HepG2 (cell line): ENCODE results near the gene RIOK3. TPM values are rescaled to one million over a fixed set of nuclear protein-coding genes. Genes with fewer than 3 reads are reported as not detected.
A peak's percentile ranks its signal among the peaks of the same experiment; 100 is the strongest.

Experiments
- ATAC-seq: fragments of 200-7000 bp; cut with Tn5 transposase; 3 replicates; pipeline ENCODE4 v1.9.1; 2020; ENCODE audit warnings: mild to moderate bottlenecking, moderate library complexity
- BruUV-seq: library from RNA; stranded (reverse); fragments of 400-500 nt; replicated peaks from 2 replicates; lab custom pipeline; 2021; lab: Mats Ljungman, UMichigan
- CTCF ChIA-PET: fragments of 300-600 bp; formaldehyde crosslinking; extraction: SDS; loops from one replicate; lab custom pipeline; 2021; ENCODE audit warnings: low total read pairs, inconsistent platforms, low intra/inter-chr PET ratio; lab: Yijun Ruan, JAX
- POLR2A ChIA-PET: fragments of 350-600 bp; sonication (Branson Sonifier 250); formaldehyde crosslinking; loops from one replicate; lab custom pipeline; 2020; ENCODE audit warnings: antibody characterized with exemption, inconsistent platforms; lab: Yijun Ruan, JAX
- DNase-seq: peaks from one replicate; pipeline ENCODE4 v3.0.0-alpha.2; 2015; ENCODE audit warnings: low spot score
- FAIRE-seq: peaks from 3 replicates; lab custom pipeline; 2011; peaks lifted over from hg19 to GRCh38; lab: Jason Lieb, UNC
- H2AFZ ChIP-seq: one replicate; pipeline ENCODE4 v1.6.1; 2011; ENCODE audit warnings: low read length, inconsistent platforms
- H3K27ac ChIP-seq: fragments of 300-600 bp; 3 replicates; pipeline ENCODE4 v1.8.0; 2011; ENCODE audit warnings: mixed run types, mild to moderate bottlenecking, mixed read lengths, low read length, inconsistent platforms; ENCODE audit not compliant: insufficient read depth; ENCODE audit errors: extremely low read length
- H3K27me3 ChIP-seq, 2 experiments: fragments of 200-600 bp in 1 of 2; 2 replicates in 1 of 2; 3 replicates in 1 of 2; pipeline versions ENCODE4 v1.6.0 to v1.8.0; 2011; ENCODE audit warnings: low read length in 2 of 2, mild to moderate bottlenecking in 2 of 2, moderate library complexity in 2 of 2, inconsistent platforms in 1 of 2; ENCODE audit not compliant: insufficient read depth in 2 of 2, control insufficient read depth in 1 of 2
- H3K36me3 ChIP-seq, 2 experiments: fragments of 200-600 bp in 1 of 2; replicated peaks in 1 of 2; 2 replicates in 1 of 2; 3 replicates in 1 of 2; pipeline versions ENCODE4 v1.5.1 to v1.8.0; 2011; ENCODE audit warnings: low read length in 2 of 2, inconsistent platforms in 1 of 2; ENCODE audit not compliant: insufficient read depth in 2 of 2, control insufficient read depth in 1 of 2
- H3K4me1 ChIP-seq: 2 replicates; pipeline ENCODE4 v1.5.1; 2012; ENCODE audit warnings: low read length, inconsistent platforms; ENCODE audit not compliant: insufficient read depth
- H3K4me2 ChIP-seq: 2 replicates; pipeline ENCODE4 v1.6.0; 2011; ENCODE audit warnings: low read depth, low read length, inconsistent platforms
- H3K4me3 ChIP-seq, 3 experiments: fragments of 200-600 bp in 1 of 3; sonication (generic), shearing (Covaris generic) in 1 of 3; replicated peaks in 1 of 3; 2 replicates each; pipeline ENCODE4 v1.5.1; 2011 to 2016; ENCODE audit warnings: low read length in 3 of 3, inconsistent platforms in 2 of 3, low read depth in 2 of 3, mild to moderate bottlenecking in 2 of 3, control low read depth in 1 of 3, mixed read lengths in 1 of 3; ENCODE audit not compliant: insufficient read depth in 1 of 3
- H3K79me2 ChIP-seq: one replicate; pipeline ENCODE4 v1.6.1; 2011; ENCODE audit warnings: low read length, inconsistent platforms; ENCODE audit not compliant: insufficient read depth
- H3K9ac ChIP-seq: 2 replicates; pipeline ENCODE4 v1.6.0; 2011; ENCODE audit warnings: mild to moderate bottlenecking, low read depth, low read length, inconsistent platforms; ENCODE audit not compliant: insufficient read depth
- H3K9me3 ChIP-seq: 2 replicates; pipeline ENCODE4 v1.5.1; 2012; ENCODE audit warnings: mild to moderate bottlenecking, low read length
- H4K20me1 ChIP-seq: 2 replicates; pipeline ENCODE4 v1.6.0; 2011; ENCODE audit warnings: inconsistent platforms, mild to moderate bottlenecking, low read length, moderate library complexity; ENCODE audit not compliant: insufficient read depth
- ELF3 ChIP-seq: IDR thresholded peaks from 2 replicates; pipeline ENCODE4 v1.6.1; 2016; ENCODE audit warnings: missing genetic modification reagents, missing compliant biosample characterization
- FOXK1 ChIP-seq: sonication (generic); formaldehyde crosslinking; IDR thresholded peaks from 2 replicates; pipeline ENCODE4 v1.4.0; 2020; ENCODE audit warnings: low read depth, missing genetic modification reagents, borderline replicate concordance
- GLI4 ChIP-seq: sonication (generic); formaldehyde crosslinking; IDR thresholded peaks from 2 replicates; pipeline ENCODE4 v1.5.1; 2020; ENCODE audit warnings: missing genetic modification reagents, mild to moderate bottlenecking, moderate library complexity, borderline replicate concordance
- KLF6 ChIP-seq: IDR thresholded peaks from 2 replicates; pipeline ENCODE4 v1.8.0; 2016; ENCODE audit warnings: missing biosample characterization, missing genetic modification reagents
- LCORL ChIP-seq, 2 experiments: fragments of 450-650 bp in 1 of 2; sonication (generic) in 1 of 2; formaldehyde crosslinking in 1 of 2; IDR thresholded peaks; 2 replicates each; pipeline versions ENCODE4 v1.5.0 to v1.6.1; 2017 to 2020; ENCODE audit warnings: antibody characterized with exemption in 1 of 2, missing genetic modification reagents in 1 of 2
- NFIB ChIP-seq: sonication (generic); formaldehyde crosslinking; IDR thresholded peaks from 2 replicates; pipeline ENCODE4 v1.9.0; 2021; ENCODE audit warnings: missing genetic modification reagents, mild to moderate bottlenecking, borderline replicate concordance
- PHF8 ChIP-seq: sonication (generic); formaldehyde crosslinking; IDR thresholded peaks from 2 replicates; pipeline ENCODE4 v1.5.0; 2020; ENCODE audit warnings: missing genetic modification reagents
- POLR2G ChIP-seq: fragments of 200-400 bp; formaldehyde crosslinking; IDR thresholded peaks from 2 replicates; pipeline ENCODE4 v1.6.1; 2018; ENCODE audit warnings: mild to moderate bottlenecking, low read depth, low read length, moderate library complexity
- RARA ChIP-seq: IDR thresholded peaks from 2 replicates; pipeline ENCODE4 v1.6.1; 2016; ENCODE audit warnings: missing genetic modification reagents, missing compliant biosample characterization
- RFXANK ChIP-seq: IDR thresholded peaks from 2 replicates; pipeline ENCODE4 v1.6.1; 2016
- SALL1 ChIP-seq: sonication (generic); formaldehyde crosslinking; IDR thresholded peaks from 2 replicates; pipeline ENCODE4 v1.8.0; 2022; ENCODE audit warnings: mild to moderate bottlenecking, missing genetic modification reagents
- SAP130 ChIP-seq: IDR thresholded peaks from 2 replicates; pipeline ENCODE4 v1.6.1; 2016; ENCODE audit warnings: low read depth
- ZFX ChIP-seq: sonication (generic); formaldehyde crosslinking; IDR thresholded peaks from 2 replicates; pipeline ENCODE4 v1.4.0; 2020; ENCODE audit warnings: mild to moderate bottlenecking, low read depth, missing genetic modification reagents, moderate library complexity
- ZFY ChIP-seq: sonication (generic); formaldehyde crosslinking; IDR thresholded peaks from 2 replicates; pipeline ENCODE4 v1.4.0; 2020; ENCODE audit warnings: missing genetic modification reagents
- ZNF205 ChIP-seq: IDR thresholded peaks from 2 replicates; pipeline ENCODE4 v1.6.1; 2018; ENCODE audit warnings: missing biosample characterization, missing genetic modification reagents
- ZNF430 ChIP-seq: sonication (generic); formaldehyde crosslinking; IDR thresholded peaks from 2 replicates; pipeline ENCODE4 v1.9.0; 2021; ENCODE audit warnings: mild to moderate bottlenecking, missing genetic modification reagents
- ZNF644 ChIP-seq: IDR thresholded peaks from 2 replicates; pipeline ENCODE4 v1.6.1; 2016; ENCODE audit warnings: low read depth
- WGBS: methylation state at CpG from one replicate; pipeline ENCODE4 v1.1.6; 2017; ENCODE audit warnings: low lambda C conversion rate; 5-methylcytosine and 5-hydroxymethylcytosine counted together
- in situ Hi-C: cut with HindIII; loops from 2 replicates; pipeline ENCODE4 v1.10.0; 2017; ENCODE audit warnings: low pct_unique_long_range_greater_than_20kb; ENCODE audit not compliant: extremely low pct_ligation_motif_present
- intact Hi-C: fragments of 100-400 bp; cut with micrococcal nuclease; formaldehyde crosslinking; loops from one replicate; pipeline ENCODE4 v1.10.0; 2022; ENCODE audit not compliant: unreplicated experiment
- polyA plus RNA-seq, 8 experiments: library from polyadenylated mRNA; depleted of rRNA in 3 of 8; stranded (reverse) in 7 of 8; unstranded in 1 of 8; fragments of >200 nt; fragmentation: Illumina TruSeq in 4 of 8; extraction: Trizol in 4 of 8; gene quantifications; 2 replicates each; pipeline versions ENCODE4 v1.2.1 to v1.2.3, GENCODE V29; 2011 to 2016; ENCODE audit warnings: low read depth in 4 of 8, missing spikeins in 1 of 8, mixed read lengths in 1 of 8; ENCODE audit not compliant: insufficient read depth in 1 of 8
- total RNA-seq, 5 experiments: library from RNA; depleted of rRNA; stranded (reverse); fragments of >200 nt; fragmentation: Illumina TruSeq; extraction: Trizol; gene quantifications; 2 replicates each; pipeline ENCODE4 v1.2.3, GENCODE V29; 2016; ENCODE audit warnings: low read depth in 1 of 5
- TF ChIP-seq, protein P1 (sequence below): IDR thresholded peaks from 2 replicates; pipeline ENCODE4 v1.6.1; 2016; ENCODE audit warnings: mild to moderate bottlenecking
- TF ChIP-seq, protein P2 (sequence below): sonication (generic); formaldehyde crosslinking; IDR thresholded peaks from 2 replicates; pipeline ENCODE4 v1.5.0; 2020; ENCODE audit warnings: mild to moderate bottlenecking, missing genetic modification reagents, borderline replicate concordance

The RIOK3 gene
- total and polyA plus RNA-seq, 2 of the 13 experiments (the other 11 are each of a cell fraction or from before 2014, with no cell fraction given) = 26.7 to 36.0 TPM

DNA sequence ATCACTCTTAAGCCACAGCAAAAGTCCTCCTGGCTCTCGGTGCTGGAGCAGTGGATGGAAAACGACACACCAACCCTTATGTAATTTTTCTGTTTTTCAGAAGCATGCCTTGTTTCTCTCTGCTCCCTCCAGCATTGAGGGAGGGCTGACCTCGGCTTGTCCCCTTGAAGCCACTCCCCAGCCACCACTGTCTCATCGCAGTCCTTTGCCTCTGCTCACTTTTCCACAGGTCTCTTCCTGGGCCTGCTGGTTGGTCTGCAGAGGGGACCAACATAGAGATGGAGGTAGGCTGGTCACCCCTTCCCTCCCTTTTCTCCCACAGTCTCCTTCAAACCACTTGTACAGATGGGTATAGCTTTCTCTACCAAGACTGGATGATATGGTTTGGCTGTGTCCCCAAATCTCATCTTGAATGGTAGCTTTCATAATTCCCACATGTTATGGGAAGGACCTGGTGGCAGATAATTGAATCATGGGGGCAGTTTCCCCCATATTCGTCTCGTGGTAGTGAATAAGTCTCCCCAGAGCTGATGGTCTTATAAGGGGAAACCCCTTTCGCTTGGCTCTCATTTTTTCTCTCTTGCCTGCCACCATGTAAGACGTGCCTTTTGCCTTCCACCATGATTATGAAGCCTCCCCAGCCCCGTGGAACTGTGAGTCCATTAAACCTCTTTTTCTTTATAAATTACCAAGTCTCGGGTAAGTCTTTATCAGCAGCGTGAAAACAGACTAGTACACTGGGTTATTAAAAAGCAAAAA lies 14.3 kb upstream of the RIOK3 start:
- peak overlapping the region; percentile 73; the same call in 1 of the 2 replicates for H3K9ac ChIP-seq
- H3K4me1 ChIP-seq = peaks cover 22% of the 10 kb centered on the region
- ChIA-PET POLR2A (interaction anchor here (2.4 kb wide), 1 partner anchor 14 kb away, joined by 15 read pairs; the partner anchor contains the start of gene RIOK3), CTCF (no interaction called here)
- H3K27me3 ChIP-seq = no peaks in the 10 kb centered on the region; a peak in 1 of 5 replicates
- H3K79me2 ChIP-seq = no peaks in the 10 kb centered on the region
- 51% methylated on average over 11 of the region's 11 CpGs for WGBS
- H4K20me1 ChIP-seq = no peaks in the 10 kb centered on the region
- peak; percentile 70 for ATAC-seq
- H2AFZ ChIP-seq = peak overlapping the region; percentile 98
- no TSS peak for BruUV-seq
- H3K4me2 ChIP-seq = peak overlapping the region; percentile 86
- peak; percentile 8 for FAIRE-seq
- no peaks in the 10 kb centered on the region for H3K9me3 ChIP-seq
- peak overlapping the region; percentile 66 to 88 (median 75) for H3K4me3 ChIP-seq
- intact Hi-C loops = loop anchor here (2.0 kb wide), 1 partner anchor 14 kb away; the partner anchor contains the start of gene RIOK3
- DNase-seq = no peak
- H3K27ac ChIP-seq = no peak overlapping the region
- H3K36me3 ChIP-seq = no peaks in the 10 kb centered on the region
- in situ Hi-C loops = no loop called here
- peak; percentile 64 for TF ChIP-seq ZFX (CRISPR knock-in tag)
- peak; percentile 34; the same call in 1 of the 2 replicates for TF ChIP-seq SAP130
- TF ChIP-seq GLI4 = 0 out of 2 replicates have a peak, but pooled peaks have one; percentile 31
- TF ChIP-seq ZFY = 0 out of 2 replicates have a peak, but pooled peaks have one; percentile 27
- TF ChIP-seq FOXK1 (CRISPR knock-in tag) = 0 out of 2 replicates have a peak, but pooled peaks have one; percentile 10
- TF ChIP-seq, protein P1, sequence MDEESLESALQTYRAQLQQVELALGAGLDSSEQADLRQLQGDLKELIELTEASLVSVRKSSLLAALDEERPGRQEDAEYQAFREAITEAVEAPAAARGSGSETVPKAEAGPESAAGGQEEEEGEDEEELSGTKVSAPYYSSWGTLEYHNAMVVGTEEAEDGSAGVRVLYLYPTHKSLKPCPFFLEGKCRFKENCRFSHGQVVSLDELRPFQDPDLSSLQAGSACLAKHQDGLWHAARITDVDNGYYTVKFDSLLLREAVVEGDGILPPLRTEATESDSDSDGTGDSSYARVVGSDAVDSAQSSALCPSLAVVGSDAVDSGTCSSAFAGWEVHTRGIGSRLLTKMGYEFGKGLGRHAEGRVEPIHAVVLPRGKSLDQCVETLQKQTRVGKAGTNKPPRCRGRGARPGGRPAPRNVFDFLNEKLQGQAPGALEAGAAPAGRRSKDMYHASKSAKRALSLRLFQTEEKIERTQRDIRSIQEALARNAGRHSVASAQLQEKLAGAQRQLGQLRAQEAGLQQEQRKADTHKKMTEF = 0 out of 2 replicates have a peak, but pooled peaks have one; percentile 3
- TF ChIP-seq KLF6 (CRISPR knock-in tag) = no peak
- 0 out of 2 replicates have a peak, but pooled peaks have one; percentile 16 for TF ChIP-seq PHF8 (CRISPR knock-in tag)
- TF ChIP-seq, protein P2, sequence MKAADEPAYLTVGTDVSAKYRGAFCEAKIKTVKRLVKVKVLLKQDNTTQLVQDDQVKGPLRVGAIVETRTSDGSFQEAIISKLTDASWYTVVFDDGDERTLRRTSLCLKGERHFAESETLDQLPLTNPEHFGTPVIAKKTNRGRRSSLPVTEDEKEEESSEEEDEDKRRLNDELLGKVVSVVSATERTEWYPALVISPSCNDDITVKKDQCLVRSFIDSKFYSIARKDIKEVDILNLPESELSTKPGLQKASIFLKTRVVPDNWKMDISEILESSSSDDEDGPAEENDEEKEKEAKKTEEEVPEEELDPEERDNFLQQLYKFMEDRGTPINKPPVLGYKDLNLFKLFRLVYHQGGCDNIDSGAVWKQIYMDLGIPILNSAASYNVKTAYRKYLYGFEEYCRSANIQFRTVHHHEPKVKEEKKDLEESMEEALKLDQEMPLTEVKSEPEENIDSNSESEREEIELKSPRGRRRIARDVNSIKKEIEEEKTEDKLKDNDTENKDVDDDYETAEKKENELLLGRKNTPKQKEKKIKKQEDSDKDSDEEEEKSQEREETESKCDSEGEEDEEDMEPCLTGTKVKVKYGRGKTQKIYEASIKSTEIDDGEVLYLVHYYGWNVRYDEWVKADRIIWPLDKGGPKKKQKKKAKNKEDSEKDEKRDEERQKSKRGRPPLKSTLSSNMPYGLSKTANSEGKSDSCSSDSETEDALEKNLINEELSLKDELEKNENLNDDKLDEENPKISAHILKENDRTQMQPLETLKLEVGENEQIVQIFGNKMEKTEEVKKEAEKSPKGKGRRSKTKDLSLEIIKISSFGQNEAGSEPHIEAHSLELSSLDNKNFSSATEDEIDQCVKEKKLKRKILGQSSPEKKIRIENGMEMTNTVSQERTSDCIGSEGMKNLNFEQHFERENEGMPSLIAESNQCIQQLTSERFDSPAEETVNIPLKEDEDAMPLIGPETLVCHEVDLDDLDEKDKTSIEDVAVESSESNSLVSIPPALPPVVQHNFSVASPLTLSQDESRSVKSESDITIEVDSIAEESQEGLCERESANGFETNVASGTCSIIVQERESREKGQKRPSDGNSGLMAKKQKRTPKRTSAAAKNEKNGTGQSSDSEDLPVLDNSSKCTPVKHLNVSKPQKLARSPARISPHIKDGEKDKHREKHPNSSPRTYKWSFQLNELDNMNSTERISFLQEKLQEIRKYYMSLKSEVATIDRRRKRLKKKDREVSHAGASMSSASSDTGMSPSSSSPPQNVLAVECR (CRISPR knock-in tag) = 0 out of 2 replicates have a peak, but pooled peaks have one; percentile 14
- 0 out of 2 replicates have a peak, but pooled peaks have one; percentile 10 for TF ChIP-seq ZNF644
- no peak for TF ChIP-seq LCORL (IDR thresholded peaks at IDR 0.05)
- 0 out of 2 replicates have a peak, but pooled peaks have one; percentile 24 for TF ChIP-seq LCORL (CRISPR knock-in tag; IDR thresholded peaks at IDR 0.05)
- TF ChIP-seq ELF3 (CRISPR knock-in tag) = no peak
- peak; percentile 24; the same call in 1 of the 2 replicates for TF ChIP-seq RARA
- TF ChIP-seq RFXANK (CRISPR knock-in tag) = no peak
- no peak for TF ChIP-seq NFIB (CRISPR knock-in tag)
- TF ChIP-seq ZNF205 (CRISPR knock-in tag) = no peak
- TF ChIP-seq ZNF430 (CRISPR knock-in tag) = peak; percentile 94
- TF ChIP-seq SALL1 (CRISPR knock-in tag) = peak; percentile 26; the same call in 1 of the 2 replicates
- TF ChIP-seq POLR2G = no peak
